ENCODE measurements around the gene ZNF446. TPM values are rescaled to one million over a fixed set of nuclear protein-coding genes. Genes with fewer than 3 reads are reported as not detected.

The ZNF446 gene
- total and polyA plus RNA-seq, 9 of the 15 experiments (the other 6 are each of a cell fraction or from before 2014, with no cell fraction given): 0.07 to 4.8 (median 1.2) TPM

DNA sequence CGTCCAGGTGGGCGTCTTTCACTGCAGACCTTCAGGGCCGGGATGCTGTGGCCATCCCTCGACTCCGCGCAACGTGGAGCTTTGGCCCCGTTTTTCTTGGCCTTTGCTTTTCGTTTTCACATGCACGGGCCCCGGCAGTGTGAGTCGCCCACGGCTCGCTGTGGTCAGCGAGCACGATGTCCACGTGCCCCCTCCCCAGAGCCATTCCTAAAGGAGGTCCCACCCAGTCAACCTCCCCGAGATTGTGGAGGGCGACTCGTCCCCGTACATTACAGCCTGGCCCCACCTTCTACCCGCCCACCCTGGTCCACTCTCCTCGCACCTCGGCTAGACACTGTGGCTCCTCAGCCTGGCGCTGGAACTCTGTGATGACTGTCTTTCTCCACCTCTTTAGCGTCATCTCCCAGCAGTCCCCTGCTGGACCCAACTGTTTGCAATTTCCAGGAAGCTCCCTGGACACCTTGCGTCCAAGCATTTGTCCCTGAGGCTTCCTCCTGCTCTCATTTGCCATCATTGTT, 405 bp downstream of the ZNF446 start:
- Histone ChIP-seq H3K4me3 (peak overlapping the region; percentile 59), H3K9me3 (replicated peaks; ENCODE audit: control insufficient read depth, insufficient read depth, low read depth, low read length) (no peaks in the 10 kb centered on the region), H3K36me3 (ENCODE audit: control insufficient read depth, insufficient read depth, low read length) (peaks cover 42% of the 10 kb centered on the region; the same call in 2 of the 3 replicates), H3K79me2 (ENCODE audit: control insufficient read depth, insufficient read depth, low read length) (no peaks in the 10 kb centered on the region), H3K27ac (ENCODE audit: extremely low read depth, low read depth, low read length) (peak overlapping the region; percentile 92), H3K4me2 (ENCODE audit: insufficient read depth, low read length) (peak overlapping the region; percentile 90), H4K20me1 (replicated peaks; ENCODE audit: control insufficient read depth, insufficient read depth, low read length) (0 out of 2 replicates have a peak, but pooled peaks cover 9% of the 10 kb centered on the region), H3K9me1 (ENCODE audit: control insufficient read depth, insufficient read depth, low read length) (no peaks in the 10 kb centered on the region), H3K27me3 (ENCODE audit: control insufficient read depth in 2 of 2, insufficient read depth in 2 of 2, low read length in 2 of 2) (no peaks in the 10 kb centered on the region), H2AFZ (ENCODE audit: low read depth, low read length) (peak overlapping the region; percentile 99), H3K9ac (ENCODE audit: insufficient read depth in 1 of 2, low read depth in 2 of 2, low read length in 2 of 2) (peak overlapping the region; percentile 75 to 90), H3K4me1 (replicated peaks in 1 of 2; ENCODE audit: control insufficient read depth in 2 of 2, insufficient read depth in 2 of 2, low read length in 2 of 2) (peaks cover 26 to 52% of the 10 kb centered on the region in 2 experiments)
- peak; percentile 53 to 64 (median 58) for DNase-seq (ENCODE audit: extremely low read depth in 1 of 4, low spot score in 3 of 4)
- CTCF ChIA-PET (ENCODE audit: low intra/inter-chr PET ratio): no interaction called here
- no TSS peak for BruUV-seq (replicated peaks)
- FAIRE-seq: no peak
- ATAC-seq: peak; percentile 4
- 1% methylated on average over 24 of the region's 27 CpGs for WGBS (ENCODE audit: insufficient coverage, low coverage, missing lambda C conversion rate)
- POLR2A ChIA-PET: interaction anchor here (1.1 to 2.1 kb wide), 3 partner anchors 11 to 77 kb away, joined by 3 to 6 read pairs (median 4); no protein-coding TSS in a partner anchor
- intact Hi-C loops (cut with micrococcal nuclease): loop anchor here (1.0 to 5.0 kb wide), 3 partner anchors 43 to 294 kb away; partner anchors contain the start of genes ZBTB45, ZNF274 and ZSCAN22
- in situ Hi-C loops (cut with MboI): no loop called here
- no peak for TF ChIP-seq NR2C2 (CRISPR knock-in tag; IDR thresholded peaks at IDR 0.05)
- TF ChIP-seq NR2C2 (tag; IDR thresholded peaks at IDR 0.05): no peak
- TF ChIP-seq, protein P1, sequence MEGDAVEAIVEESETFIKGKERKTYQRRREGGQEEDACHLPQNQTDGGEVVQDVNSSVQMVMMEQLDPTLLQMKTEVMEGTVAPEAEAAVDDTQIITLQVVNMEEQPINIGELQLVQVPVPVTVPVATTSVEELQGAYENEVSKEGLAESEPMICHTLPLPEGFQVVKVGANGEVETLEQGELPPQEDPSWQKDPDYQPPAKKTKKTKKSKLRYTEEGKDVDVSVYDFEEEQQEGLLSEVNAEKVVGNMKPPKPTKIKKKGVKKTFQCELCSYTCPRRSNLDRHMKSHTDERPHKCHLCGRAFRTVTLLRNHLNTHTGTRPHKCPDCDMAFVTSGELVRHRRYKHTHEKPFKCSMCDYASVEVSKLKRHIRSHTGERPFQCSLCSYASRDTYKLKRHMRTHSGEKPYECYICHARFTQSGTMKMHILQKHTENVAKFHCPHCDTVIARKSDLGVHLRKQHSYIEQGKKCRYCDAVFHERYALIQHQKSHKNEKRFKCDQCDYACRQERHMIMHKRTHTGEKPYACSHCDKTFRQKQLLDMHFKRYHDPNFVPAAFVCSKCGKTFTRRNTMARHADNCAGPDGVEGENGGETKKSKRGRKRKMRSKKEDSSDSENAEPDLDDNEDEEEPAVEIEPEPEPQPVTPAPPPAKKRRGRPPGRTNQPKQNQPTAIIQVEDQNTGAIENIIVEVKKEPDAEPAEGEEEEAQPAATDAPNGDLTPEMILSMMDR (IDR thresholded peaks at IDR 0.05 in 2 of 3, conservative IDR thresholded peaks at IDR 0.05 in 1 of 3; ENCODE audit: insufficient read depth in 2 of 3, low read depth in 1 of 3, low read length in 3 of 3): no peak
- TF ChIP-seq SMAD3 (CRISPR knock-in tag; conservative IDR thresholded peaks at IDR 0.05): 0 out of 2 replicates have a peak, but pooled peaks have one; percentile 14
- peak; percentile 59; the same call in 1 of the 2 replicates for TF ChIP-seq POLR2G (IDR thresholded peaks at IDR 0.05; ENCODE audit: low read depth, low read length)
- 0 out of 2 replicates have a peak, but pooled peaks have one; percentile 53 for TF ChIP-seq RUNX1 (IDR thresholded peaks at IDR 0.05; ENCODE audit: low read depth)
- no peak for TF ChIP-seq TCF7 (IDR thresholded peaks at IDR 0.05; ENCODE audit: borderline replicate concordance)
- TF ChIP-seq, protein P2, sequence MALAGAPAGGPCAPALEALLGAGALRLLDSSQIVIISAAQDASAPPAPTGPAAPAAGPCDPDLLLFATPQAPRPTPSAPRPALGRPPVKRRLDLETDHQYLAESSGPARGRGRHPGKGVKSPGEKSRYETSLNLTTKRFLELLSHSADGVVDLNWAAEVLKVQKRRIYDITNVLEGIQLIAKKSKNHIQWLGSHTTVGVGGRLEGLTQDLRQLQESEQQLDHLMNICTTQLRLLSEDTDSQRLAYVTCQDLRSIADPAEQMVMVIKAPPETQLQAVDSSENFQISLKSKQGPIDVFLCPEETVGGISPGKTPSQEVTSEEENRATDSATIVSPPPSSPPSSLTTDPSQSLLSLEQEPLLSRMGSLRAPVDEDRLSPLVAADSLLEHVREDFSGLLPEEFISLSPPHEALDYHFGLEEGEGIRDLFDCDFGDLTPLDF (CRISPR knock-in tag; IDR thresholded peaks at IDR 0.05): no peak
- TF ChIP-seq MCM3 (IDR thresholded peaks at IDR 0.05): no peak
- no peak for TF ChIP-seq FOSL1 (tag; conservative IDR thresholded peaks at IDR 0.05)
- no peak for TF ChIP-seq ZNF785 (CRISPR knock-in tag; IDR thresholded peaks at IDR 0.05)
- no peak for TF ChIP-seq ESRRA (IDR thresholded peaks at IDR 0.05; ENCODE audit: borderline replicate concordance, low read depth)
- TF ChIP-seq ZFP1 (CRISPR knock-in tag; IDR thresholded peaks at IDR 0.05): 0 out of 2 replicates have a peak, but pooled peaks have one; percentile 8
- no peak for TF ChIP-seq MBD2 (IDR thresholded peaks at IDR 0.05; ENCODE audit: borderline replicate concordance, low read depth)
- peak; percentile 56 for TF ChIP-seq ZFX (CRISPR knock-in tag; IDR thresholded peaks at IDR 0.05)
- TF ChIP-seq RBM39 (optimal IDR thresholded peaks at IDR 0.05; ENCODE audit: low read depth, low read length): no peak
- TF ChIP-seq ZNF584 (CRISPR knock-in tag; IDR thresholded peaks at IDR 0.05; ENCODE audit: low read depth): no peak
- TF ChIP-seq, protein P3, sequence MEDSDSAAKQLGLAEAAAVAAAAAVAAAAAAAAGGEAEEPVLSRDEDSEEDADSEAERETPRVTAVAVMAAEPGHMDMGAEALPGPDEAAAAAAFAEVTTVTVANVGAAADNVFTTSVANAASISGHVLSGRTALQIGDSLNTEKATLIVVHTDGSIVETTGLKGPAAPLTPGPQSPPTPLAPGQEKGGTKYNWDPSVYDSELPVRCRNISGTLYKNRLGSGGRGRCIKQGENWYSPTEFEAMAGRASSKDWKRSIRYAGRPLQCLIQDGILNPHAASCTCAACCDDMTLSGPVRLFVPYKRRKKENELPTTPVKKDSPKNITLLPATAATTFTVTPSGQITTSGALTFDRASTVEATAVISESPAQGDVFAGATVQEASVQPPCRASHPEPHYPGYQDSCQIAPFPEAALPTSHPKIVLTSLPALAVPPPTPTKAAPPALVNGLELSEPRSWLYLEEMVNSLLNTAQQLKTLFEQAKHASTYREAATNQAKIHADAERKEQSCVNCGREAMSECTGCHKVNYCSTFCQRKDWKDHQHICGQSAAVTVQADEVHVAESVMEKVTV (CRISPR knock-in tag; IDR thresholded peaks at IDR 0.05): no peak
